K562 (cell line): Measurements from ENCODE around the gene HNRNPLL. TPM values are rescaled to one million over a fixed set of nuclear protein-coding genes. Genes with fewer than 3 reads are reported as not detected.

Experiments used
- ATAC-seq: fragments of 200-7000 bp; cut with Tn5 transposase; 3 replicates; pipeline ENCODE4 v1.9.1; 2020; ENCODE audit warnings: moderate library complexity
- BruUV-seq: library from RNA; stranded (reverse); fragments of 400-500 nt; replicated peaks from 2 replicates; lab custom pipeline; 2021; lab: Mats Ljungman, UMichigan
- CTCF ChIA-PET: fragments of 300-600 bp; formaldehyde crosslinking; extraction: SDS; loops from one replicate; lab custom pipeline; 2021; ENCODE audit warnings: low intra/inter-chr PET ratio; lab: Yijun Ruan, JAX
- POLR2A ChIA-PET: fragments of 300-600, 350-650 bp; sonication (Branson Sonifier 250); formaldehyde crosslinking; extraction: SDS; loops from one replicate; lab custom pipeline; 2021; ENCODE audit warnings: antibody characterized with exemption, inconsistent platforms; lab: Yijun Ruan, JAX
- DNase-seq, 4 experiments: peaks; one replicate each; pipeline versions ENCODE4 v3.0.0 to v3.0.0-alpha.2; 2011 to 2018; ENCODE audit warnings: low spot score in 3 of 4, mixed read lengths in 3 of 4; ENCODE audit errors: extremely low read depth in 1 of 4
- FAIRE-seq: peaks from 2 replicates; lab custom pipeline; 2011; peaks lifted over from hg19 to GRCh38; lab: Jason Lieb, UNC
- H2AFZ ChIP-seq: 2 replicates; pipeline ENCODE4 v1.6.0; 2011; ENCODE audit warnings: low read depth, low read length, control low read depth, inconsistent platforms
- H3K27ac ChIP-seq: fragments of 200-600 bp; 3 replicates; pipeline ENCODE4 v1.8.0; 2011; ENCODE audit warnings: low read depth, mild to moderate bottlenecking, control low read depth, inconsistent platforms, low read length, moderate library complexity, mixed read lengths; ENCODE audit errors: extremely low read depth
- H3K27me3 ChIP-seq, 2 experiments: fragments of 300-600 bp in 1 of 2; 2 replicates in 1 of 2; 3 replicates in 1 of 2; pipeline versions ENCODE4 v1.6.0 to v1.8.0; 2011; ENCODE audit warnings: inconsistent platforms in 2 of 2, low read length in 2 of 2, mild to moderate bottlenecking in 1 of 2, mixed read lengths in 1 of 2, moderate library complexity in 1 of 2; ENCODE audit not compliant: control insufficient read depth in 2 of 2, insufficient read depth in 2 of 2
- H3K36me3 ChIP-seq: fragments of 300-600 bp; 3 replicates; pipeline ENCODE4 v1.8.0; 2011; ENCODE audit warnings: mild to moderate bottlenecking, low read length, inconsistent platforms; ENCODE audit not compliant: control insufficient read depth, insufficient read depth
- H3K4me1 ChIP-seq, 2 experiments: fragments of 200-600 bp in 1 of 2; replicated peaks in 1 of 2; 2 replicates in 1 of 2; 3 replicates in 1 of 2; pipeline versions ENCODE4 v1.5.1 to v1.8.0; 2011; ENCODE audit warnings: inconsistent platforms in 2 of 2, low read length in 2 of 2, mild to moderate bottlenecking in 1 of 2, mixed read lengths in 1 of 2, moderate library complexity in 1 of 2; ENCODE audit not compliant: control insufficient read depth in 2 of 2, insufficient read depth in 2 of 2
- H3K4me2 ChIP-seq: 2 replicates; pipeline ENCODE4 v1.6.1; 2011; ENCODE audit warnings: low read length, control low read depth, inconsistent platforms, mixed read lengths; ENCODE audit not compliant: insufficient read depth
- H3K4me3 ChIP-seq: fragments of 200-600 bp; sonication (generic), shearing (Covaris generic); 2 replicates; pipeline ENCODE4 v1.5.1; 2016; ENCODE audit warnings: control low read depth, inconsistent platforms
- H3K79me2 ChIP-seq: fragments of 200-600 bp; 3 replicates; pipeline ENCODE4 v1.8.0; 2011; ENCODE audit warnings: low read length, inconsistent platforms; ENCODE audit not compliant: control insufficient read depth, insufficient read depth
- H3K9ac ChIP-seq, 2 experiments: 2 replicates each; pipeline versions ENCODE4 v1.6.0 to v1.6.1; 2011; ENCODE audit warnings: low read depth in 2 of 2, low read length in 2 of 2, control low read depth in 1 of 2, inconsistent platforms in 1 of 2, mild to moderate bottlenecking in 1 of 2, mixed read lengths in 1 of 2; ENCODE audit not compliant: insufficient read depth in 1 of 2
- H3K9me1 ChIP-seq: one replicate; pipeline ENCODE4 v1.6.0; 2011; ENCODE audit warnings: inconsistent platforms, mild to moderate bottlenecking, low read length, moderate library complexity; ENCODE audit not compliant: control insufficient read depth, insufficient read depth
- H3K9me3 ChIP-seq: replicated peaks from 2 replicates; pipeline ENCODE4 v1.5.1; 2011; ENCODE audit warnings: low read depth, low read length, inconsistent platforms; ENCODE audit not compliant: control insufficient read depth, insufficient read depth
- H4K20me1 ChIP-seq: replicated peaks from 2 replicates; pipeline ENCODE4 v1.6.1; 2011; ENCODE audit warnings: low read length, inconsistent platforms, mixed read lengths; ENCODE audit not compliant: control insufficient read depth, insufficient read depth
- ATF4 ChIP-seq: fragments of 450-650 bp; formaldehyde crosslinking; IDR thresholded peaks from 2 replicates; pipeline ENCODE4 v1.4.0; 2022; ENCODE audit warnings: mild to moderate bottlenecking, moderate library complexity
- DNMT1 ChIP-seq: fragments of 450-650 bp; IDR thresholded peaks from 2 replicates; pipeline ENCODE4 v1.6.1; 2016; ENCODE audit warnings: antibody characterized with exemption, mild to moderate bottlenecking
- KAT7 ChIP-seq: sonication (generic); formaldehyde crosslinking; IDR thresholded peaks from 2 replicates; pipeline ENCODE4 v1.8.0; 2022; ENCODE audit warnings: missing genetic modification reagents, mild to moderate bottlenecking, borderline replicate concordance
- LCOR ChIP-seq: sonication (generic); formaldehyde crosslinking; IDR thresholded peaks from 2 replicates; pipeline ENCODE4 v1.8.0; 2022; ENCODE audit warnings: mild to moderate bottlenecking, missing genetic modification reagents
- NCOA1 ChIP-seq: fragments of 450-650 bp; IDR thresholded peaks from 2 replicates; pipeline ENCODE4 v1.6.1; 2016; ENCODE audit warnings: low read depth
- NFIX ChIP-seq: fragments of 250-450 bp; sonication (Bioruptor Pico); IDR thresholded peaks from 2 replicates; pipeline ENCODE4 v1.4.0; 2020; ENCODE audit warnings: low read depth, mild to moderate bottlenecking, moderate library complexity
- NR2F6 ChIP-seq: fragments of 450-650 bp; formaldehyde crosslinking; IDR thresholded peaks from 2 replicates; pipeline ENCODE4 v1.4.0; 2020; ENCODE audit warnings: mild to moderate bottlenecking
- PHF21A ChIP-seq: fragments of 450-650 bp; IDR thresholded peaks from 2 replicates; pipeline ENCODE4 v1.6.1; 2017; ENCODE audit warnings: low read depth, borderline replicate concordance
- POLR2G ChIP-seq: fragments of 200-400 bp; formaldehyde crosslinking; IDR thresholded peaks from 2 replicates; pipeline ENCODE4 v1.6.1; 2017; ENCODE audit warnings: low read depth, mild to moderate bottlenecking, antibody characterized with exemption, low read length, moderate library complexity
- ZBTB1 ChIP-seq: sonication (generic); formaldehyde crosslinking; IDR thresholded peaks from 2 replicates; pipeline ENCODE4 v1.8.1; 2023; ENCODE audit warnings: missing genetic modification reagents, low read depth, mild to moderate bottlenecking, borderline replicate concordance
- ZNF280A ChIP-seq: fragments of 450-650 bp; IDR thresholded peaks from 2 replicates; pipeline ENCODE4 v1.6.1; 2018; ENCODE audit warnings: mild to moderate bottlenecking, low read depth; ENCODE audit not compliant: partially characterized antibody
- WGBS: fragments of 100-300 bp; shearing (Covaris generic); methylation state at CpG from one replicate; pipeline ENCODE4 v1.1.6; 2016; ENCODE audit warnings: low coverage, mixed read lengths; ENCODE audit not compliant: insufficient coverage; ENCODE audit errors: missing lambda C conversion rate; 5-methylcytosine and 5-hydroxymethylcytosine counted together
- in situ Hi-C: fragments of 300-500 bp; cut with MboI; formaldehyde crosslinking; loops from 4 replicates; pipeline ENCODE4 v1.15.0; 2018; ENCODE audit warnings: inconsistent platforms, mixed read lengths
- intact Hi-C: fragments of 100-400 bp; cut with micrococcal nuclease; formaldehyde crosslinking; loops from 2 replicates; pipeline ENCODE4 v1.14.2; 2022
- polyA plus RNA-seq, 8 experiments: library from polyadenylated mRNA; depleted of rRNA in 4 of 8; stranded (reverse) in 5 of 8; unstranded in 3 of 8; fragments of >200 nt; fragmentation: Nextera tagmentation in 2 of 8; fragmentation: Illumina TruSeq in 1 of 8; extraction: Ambion mirVana in 2 of 8; extraction: Trizol in 1 of 8; gene quantifications; 2 replicates each; pipeline versions ENCODE4 v1.2.1 to v1.2.3, GENCODE V29; 2011 to 2014; ENCODE audit warnings: inconsistent platforms in 1 of 8, missing spikeins in 1 of 8
- total RNA-seq, 7 experiments: library from RNA; depleted of rRNA in 6 of 7; stranded (reverse); fragments of >200 nt in 6 of 7; fragmentation: Illumina TruSeq in 2 of 7; extraction: Trizol in 2 of 7; gene quantifications; 2 replicates each; pipeline versions ENCODE4 v1.2.1 to v1.2.3, GENCODE V29; 2011 to 2021; ENCODE audit warnings: low replicate concordance in 1 of 7

HNRNPLL gene
- total and polyA plus RNA-seq, 9 of the 15 experiments (the other 6 are each of a cell fraction or from before 2014, with no cell fraction given): 19.8 to 135 (median 57.8) TPM

- ChIA-PET CTCF (no interaction called here), POLR2A (interaction anchor here (0.6 to 3.5 kb wide), 12 partner anchors 8 to 145 kb away, joined by 3 to 15 read pairs (median 4); no protein-coding TSS in a partner anchor)
- WGBS: 20% methylated on average over 5 of the region's 5 CpGs
- no peaks in the 10 kb centered on the region for H3K9me1 ChIP-seq
- H3K27me3 ChIP-seq: no peaks in the 10 kb centered on the region
- H3K4me2 ChIP-seq: peak overlapping the region; percentile 82
- peak overlapping the region; percentile 92 for H3K4me3 ChIP-seq
- peak overlapping the region; percentile 57 for H3K27ac ChIP-seq
- in situ Hi-C loops (no loop called here), intact Hi-C loops (no loop called here)
- DNase-seq (peak in 1 of 4 experiments; percentile 32), FAIRE-seq (no peak), ATAC-seq (no peak)
- H2AFZ ChIP-seq: no peak overlapping the region
- peaks cover 93% of the 10 kb centered on the region for H3K79me2 ChIP-seq
- H3K4me1 ChIP-seq: peaks cover 15 to 24% of the 10 kb centered on the region in 2 experiments
- H3K9me3 ChIP-seq: no peaks in the 10 kb centered on the region
- peaks cover 11% of the 10 kb centered on the region for H4K20me1 ChIP-seq
- no TSS peak for BruUV-seq
- H3K36me3 ChIP-seq: peaks cover 11% of the 10 kb centered on the region; the same call in 1 of the 3 replicates
- H3K9ac ChIP-seq: peak overlapping the region in 1 of 2 experiments; percentile 88; a peak in 3 of 4 replicates
- no peak for TF ChIP-seq ATF4 (CRISPR knock-in tag)
- no peak for TF ChIP-seq ZBTB1 (CRISPR knock-in tag)
- no peak for TF ChIP-seq ZNF280A
- TF ChIP-seq LCOR (CRISPR knock-in tag): no peak
- no peak for TF ChIP-seq NFIX (CRISPR knock-in tag)
- TF ChIP-seq DNMT1: no peak
- TF ChIP-seq NR2F6 (CRISPR knock-in tag): no peak
- TF ChIP-seq POLR2G: peak; percentile 39; the same call in 1 of the 2 replicates
- TF ChIP-seq KAT7: peak; percentile 72; the same call in 1 of the 2 replicates
- no peak for TF ChIP-seq NCOA1
- TF ChIP-seq PHF21A: no peak
Measured at GRCh38 chr2:38598200-38598990, 4.3 kb downstream of the HNRNPLL start.
